Superior temporal gyrus (tissue), 1 donor: Measurements from ENCODE around the gene C11orf87.

Experiments used
- DNase-seq: peaks from one replicate; pipeline ENCODE4 v3.0.0-alpha.2; 2016; ENCODE audit errors: extremely low spot score

C11orf87 gene

DNA sequence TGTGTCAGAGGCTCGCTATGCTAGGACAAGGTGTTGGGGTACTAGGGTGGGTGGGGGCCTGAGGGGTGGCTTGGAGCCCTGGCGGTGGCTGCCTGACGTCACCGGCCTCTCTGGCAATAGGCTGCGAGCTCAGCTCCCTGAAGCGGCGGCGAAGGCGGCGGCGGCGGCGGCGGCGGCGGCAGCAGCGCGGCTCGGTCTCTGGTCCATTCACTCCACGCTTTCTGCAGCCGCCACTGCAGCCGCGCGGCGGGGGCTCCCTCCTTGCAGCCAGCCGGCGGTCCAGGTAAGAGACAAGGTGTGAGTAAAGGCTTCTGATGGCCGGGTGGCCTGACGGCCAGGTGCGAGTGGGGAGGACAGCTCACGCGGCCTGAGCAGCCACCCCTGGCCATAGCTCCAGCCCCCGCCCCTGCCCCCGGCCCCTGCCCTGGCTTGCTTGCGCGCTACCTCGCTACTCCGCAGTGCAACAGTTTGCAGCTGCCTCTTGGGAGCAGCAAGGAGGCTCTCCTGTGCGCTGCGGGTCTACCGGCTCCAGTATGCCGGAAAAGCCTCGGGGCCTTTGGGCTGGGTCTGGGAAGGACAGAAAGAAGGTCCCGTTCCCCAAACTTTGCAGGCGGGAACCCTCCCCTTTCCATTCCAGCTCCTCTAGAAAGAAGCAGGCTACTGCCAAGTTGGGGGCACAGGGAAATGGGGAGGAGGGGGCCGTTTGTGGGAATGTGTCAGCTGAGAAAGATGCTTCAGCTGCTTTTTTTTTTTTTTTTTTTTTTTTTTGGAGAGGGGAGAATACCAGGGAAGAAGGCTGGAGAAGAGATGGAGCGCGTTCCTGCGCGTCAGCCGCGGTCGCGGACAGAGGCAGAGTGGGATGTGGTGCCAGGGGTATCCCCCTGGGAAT, at the start of gene C11orf87:
TSS of gene C11orf87 (plus strand) at position 210 of the 889 bp plus-strand sequence. CDS start 1,444 bp downstream, outside the sequence.
- no peak for DNase-seq

DNA sequence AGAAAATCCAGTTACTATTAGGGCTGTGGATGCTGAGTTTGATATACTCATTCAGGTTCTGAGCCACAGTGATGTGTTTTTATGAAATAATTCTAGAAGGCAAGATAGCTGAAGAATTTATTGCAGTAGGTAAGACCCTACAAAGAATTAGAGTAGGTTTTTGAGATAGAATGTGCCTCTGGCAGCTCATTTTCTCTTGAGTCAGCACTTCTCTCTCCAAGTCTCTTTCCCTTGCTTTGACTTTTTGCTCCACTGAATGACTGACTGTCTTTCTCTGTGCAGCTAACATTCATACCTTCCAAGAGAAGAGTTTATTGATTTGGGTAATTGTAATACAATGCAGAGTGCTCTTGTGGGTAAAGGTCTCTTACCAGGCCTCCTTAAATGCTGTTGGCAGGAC, 48.0 kb upstream of the C11orf87 start:
- DNase-seq = no peak

DNA sequence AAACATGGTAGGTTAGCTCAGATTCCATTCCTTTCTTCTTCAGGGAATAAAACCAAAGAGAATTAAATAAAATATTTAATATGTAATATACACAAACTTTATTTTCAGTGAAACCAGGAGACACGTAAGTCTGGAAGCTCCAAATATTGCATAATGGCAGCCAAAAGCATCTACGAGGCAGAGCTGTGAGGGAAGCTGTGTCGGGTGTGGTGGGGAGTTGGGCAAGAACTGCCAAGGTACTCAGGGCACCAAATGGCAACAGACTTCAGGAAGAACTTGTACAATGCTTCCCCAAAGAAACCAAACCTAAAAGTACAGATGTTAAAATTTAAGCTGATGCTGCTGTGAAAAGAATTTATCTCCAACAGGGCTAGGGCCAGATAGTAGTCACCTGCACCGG, 47.5 kb upstream of the C11orf87 start:
- no peak for DNase-seq

DNA sequence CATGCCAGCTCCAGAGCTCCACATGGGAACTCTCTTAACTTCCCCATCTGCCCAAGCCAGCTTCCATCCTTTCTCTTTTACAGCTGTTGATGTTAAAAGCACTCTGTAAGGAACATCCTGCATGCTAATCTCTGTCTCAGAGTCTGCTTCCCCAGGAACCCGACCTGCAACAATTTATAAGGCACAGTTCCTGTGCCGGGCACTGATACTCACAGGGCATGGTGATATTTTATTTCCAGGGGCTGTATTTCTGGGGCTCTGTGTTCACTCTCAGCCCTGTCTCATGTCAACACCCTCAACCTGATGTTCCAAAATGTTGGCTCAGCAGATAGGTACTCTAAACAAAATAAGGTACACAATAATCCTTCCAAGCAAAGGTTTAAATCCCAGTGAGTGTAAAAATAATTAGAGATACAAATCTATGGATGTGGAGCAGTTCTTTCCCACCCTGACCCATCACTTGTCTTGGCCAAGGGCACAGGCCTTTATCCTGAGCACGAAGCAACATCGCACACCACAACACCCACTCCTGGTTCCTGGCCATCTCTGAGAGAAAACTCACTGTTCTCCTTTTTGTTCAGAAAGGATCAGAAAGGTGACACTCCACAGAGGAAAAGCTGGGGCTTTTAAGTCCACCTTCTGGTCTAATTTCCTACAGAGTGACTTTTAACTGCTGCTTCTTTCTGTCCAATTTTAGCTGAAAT, 44.8 kb upstream of the C11orf87 start:
- no peak for DNase-seq

DNA sequence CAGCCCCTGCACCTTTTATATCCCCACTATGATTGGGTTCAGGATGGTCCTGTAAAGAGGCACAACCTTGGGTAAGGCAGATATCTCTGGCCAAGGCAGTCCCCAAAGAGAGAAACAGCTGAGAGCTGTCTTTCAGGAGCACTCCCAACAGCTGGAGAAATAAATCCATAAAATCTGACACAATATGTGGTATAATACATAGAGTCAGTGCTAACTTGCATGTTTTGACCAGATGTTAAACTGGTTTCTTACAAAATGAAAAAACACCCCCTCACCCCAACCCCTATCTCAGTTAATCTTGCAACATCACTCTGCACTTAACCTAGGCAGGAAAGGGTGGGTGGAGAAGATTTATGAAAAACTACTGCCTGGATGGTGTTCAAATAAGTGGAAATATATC, 44.0 kb upstream of the C11orf87 start:
- no peak for DNase-seq

DNA sequence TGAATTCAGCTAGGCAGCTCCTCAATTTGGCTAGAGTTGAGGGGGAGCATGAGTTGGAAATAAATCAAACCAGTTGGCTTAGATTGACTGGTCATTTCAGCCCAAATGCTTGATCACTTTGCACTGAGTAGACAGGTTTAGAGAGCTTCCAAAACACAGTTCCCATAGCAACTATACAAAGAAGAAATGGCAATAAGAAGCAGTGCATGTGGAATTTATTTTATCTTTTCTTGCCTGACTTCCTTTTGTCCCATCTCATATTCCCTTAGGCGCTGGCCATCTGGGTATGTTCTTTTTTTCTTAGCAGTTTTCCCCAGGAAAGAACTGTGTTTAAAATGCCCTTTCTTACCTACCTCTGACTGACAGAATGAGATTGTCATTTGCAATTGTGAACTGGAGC, 38.7 kb upstream of the C11orf87 start:
- DNase-seq = peak; percentile 29

DNA sequence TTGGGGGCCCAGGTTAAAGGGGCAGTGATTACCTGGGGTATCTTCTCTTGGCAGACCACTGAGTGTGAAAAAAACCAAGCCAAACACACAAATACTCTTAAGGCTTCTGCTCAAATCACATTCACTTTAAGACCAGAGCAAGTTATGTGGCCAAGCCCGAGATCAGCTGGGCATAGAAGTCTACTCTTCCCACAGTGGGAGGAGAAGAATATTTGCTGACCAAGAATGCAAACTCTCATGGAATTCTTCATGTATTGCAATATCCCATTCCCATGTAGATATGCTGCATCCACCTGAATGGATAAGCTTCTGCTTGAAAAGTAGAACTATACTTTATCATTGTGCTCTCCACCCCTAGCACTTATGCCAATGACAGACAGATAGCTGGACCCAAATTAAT, 37.1 kb upstream of the C11orf87 start:
- no peak for DNase-seq

DNA sequence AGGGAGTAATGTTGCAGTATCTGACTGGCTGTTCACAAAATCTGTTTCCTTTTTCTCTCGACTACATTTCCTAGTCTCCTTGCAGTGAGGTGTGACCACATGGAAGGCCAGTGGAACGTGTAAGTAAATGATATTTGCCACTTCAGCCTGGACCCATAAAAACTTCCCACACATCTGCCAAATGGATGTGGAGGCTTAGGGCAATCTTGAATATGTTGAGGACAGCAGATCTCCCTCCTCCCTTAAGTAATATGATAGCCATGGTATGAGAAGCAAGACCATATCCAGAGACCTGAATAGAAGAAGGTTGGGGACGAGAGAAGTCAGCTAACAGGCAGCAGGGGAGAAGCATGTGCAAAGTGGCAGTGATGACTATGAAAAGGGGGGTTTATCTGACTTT, 33.0 kb upstream of the C11orf87 start:
- DNase-seq = no peak

DNA sequence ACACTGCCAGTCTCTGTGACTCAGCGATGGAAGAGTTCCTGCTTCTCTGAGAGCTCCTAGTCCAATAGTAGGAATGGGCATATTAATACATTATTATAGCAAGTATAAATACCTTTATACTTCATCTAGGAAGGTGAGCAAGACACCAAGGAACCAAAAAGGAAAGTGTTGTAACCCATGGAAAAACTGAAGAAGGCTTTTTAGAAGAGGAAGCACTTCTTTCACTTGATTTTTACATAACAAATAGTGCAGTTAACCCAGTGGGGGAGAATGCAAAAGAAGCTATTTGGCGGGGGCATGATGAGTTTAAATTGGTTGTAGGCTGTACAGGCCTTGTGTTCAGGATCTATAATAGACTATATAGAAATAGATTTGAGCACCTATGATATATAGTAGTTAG, 31.2 kb upstream of the C11orf87 start:
- DNase-seq = no peak

DNA sequence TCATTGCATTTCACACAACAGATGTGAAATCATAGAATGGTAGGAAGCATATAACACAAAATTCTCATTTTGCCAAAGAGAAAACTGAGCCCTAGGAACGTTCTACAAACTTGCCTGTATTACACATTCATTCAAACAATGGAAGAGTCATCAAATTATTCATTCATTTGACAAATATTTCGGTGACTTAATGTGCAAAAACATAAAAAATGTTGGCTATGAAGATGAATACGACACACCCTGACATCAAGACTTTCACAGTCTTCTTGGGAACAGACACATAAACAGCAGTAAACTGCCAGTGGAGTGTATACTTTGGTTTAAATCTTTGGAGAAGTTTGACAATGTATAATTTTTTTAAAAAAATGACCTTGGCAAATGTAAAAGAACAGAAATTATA, 20.4 kb upstream of the C11orf87 start:
- no peak for DNase-seq

DNA sequence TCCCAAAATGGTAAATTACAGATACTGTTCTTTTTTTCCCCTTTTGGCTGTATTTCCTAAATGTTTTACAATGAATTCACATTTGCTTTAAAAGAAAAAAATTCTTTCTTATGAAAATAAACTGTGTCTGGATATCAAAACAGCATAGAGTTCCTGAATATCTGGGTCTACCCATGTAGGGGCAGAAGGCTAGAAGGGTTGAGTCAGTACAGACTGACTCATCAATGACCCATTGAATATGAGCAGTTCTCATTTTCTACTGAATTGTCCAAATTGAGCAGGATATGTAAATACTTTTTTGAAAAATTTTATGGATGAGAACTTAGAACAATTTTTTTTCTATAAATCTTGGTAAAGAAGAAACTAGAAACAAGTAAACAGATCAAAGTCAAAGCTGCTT, 16.3 kb upstream of the C11orf87 start:
- DNase-seq = no peak

DNA sequence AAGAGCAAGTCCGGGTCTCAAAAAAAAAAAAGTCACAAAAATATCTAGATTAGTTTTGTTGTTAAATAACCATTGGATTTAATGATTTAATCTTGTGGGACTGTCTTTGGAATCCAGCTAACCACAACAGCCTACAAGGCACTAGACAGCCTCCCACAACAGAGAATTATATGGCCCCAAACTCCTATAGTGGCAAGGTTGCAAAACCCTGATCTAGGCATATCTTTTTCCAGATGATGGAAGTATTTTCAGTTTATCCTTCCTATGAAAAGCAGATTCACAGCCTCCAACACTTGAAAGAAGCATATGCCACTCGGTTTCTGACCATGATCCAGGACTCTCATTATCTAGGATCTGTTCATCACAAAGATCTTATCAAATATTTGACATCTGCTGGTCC, 5.4 kb upstream of the C11orf87 start:
- DNase-seq = no peak

DNA sequence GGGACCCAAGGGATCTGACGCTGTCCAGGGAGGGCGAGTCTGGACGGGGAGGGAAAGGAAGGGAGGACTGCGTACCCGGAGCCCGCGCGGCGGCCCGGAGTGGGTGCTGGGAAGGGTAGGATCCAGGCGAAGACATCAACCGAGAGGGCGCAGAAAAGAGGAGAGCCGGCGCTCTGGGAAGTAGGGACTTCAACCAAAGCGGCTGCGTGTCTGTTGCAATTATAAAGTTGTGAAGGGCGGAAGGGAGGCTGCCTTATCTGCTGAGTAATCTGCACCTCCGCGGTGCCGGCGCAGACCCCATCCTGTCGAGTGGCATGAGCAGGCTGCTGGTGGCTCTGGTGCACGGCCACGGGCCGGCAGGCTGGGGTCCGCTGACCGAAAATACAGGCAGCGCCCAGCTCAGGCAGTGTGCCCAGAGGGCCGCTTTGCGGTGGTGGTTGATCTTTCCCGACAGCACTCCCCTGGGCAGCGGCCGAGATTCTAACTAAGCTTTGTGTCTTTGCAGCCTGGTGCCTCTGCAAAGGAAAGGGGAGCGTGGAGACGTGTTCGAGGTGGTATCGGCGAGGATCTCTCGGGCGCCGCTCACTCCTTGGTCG, 978 bp downstream of the C11orf87 start:
- DNase-seq = no peak

DNA sequence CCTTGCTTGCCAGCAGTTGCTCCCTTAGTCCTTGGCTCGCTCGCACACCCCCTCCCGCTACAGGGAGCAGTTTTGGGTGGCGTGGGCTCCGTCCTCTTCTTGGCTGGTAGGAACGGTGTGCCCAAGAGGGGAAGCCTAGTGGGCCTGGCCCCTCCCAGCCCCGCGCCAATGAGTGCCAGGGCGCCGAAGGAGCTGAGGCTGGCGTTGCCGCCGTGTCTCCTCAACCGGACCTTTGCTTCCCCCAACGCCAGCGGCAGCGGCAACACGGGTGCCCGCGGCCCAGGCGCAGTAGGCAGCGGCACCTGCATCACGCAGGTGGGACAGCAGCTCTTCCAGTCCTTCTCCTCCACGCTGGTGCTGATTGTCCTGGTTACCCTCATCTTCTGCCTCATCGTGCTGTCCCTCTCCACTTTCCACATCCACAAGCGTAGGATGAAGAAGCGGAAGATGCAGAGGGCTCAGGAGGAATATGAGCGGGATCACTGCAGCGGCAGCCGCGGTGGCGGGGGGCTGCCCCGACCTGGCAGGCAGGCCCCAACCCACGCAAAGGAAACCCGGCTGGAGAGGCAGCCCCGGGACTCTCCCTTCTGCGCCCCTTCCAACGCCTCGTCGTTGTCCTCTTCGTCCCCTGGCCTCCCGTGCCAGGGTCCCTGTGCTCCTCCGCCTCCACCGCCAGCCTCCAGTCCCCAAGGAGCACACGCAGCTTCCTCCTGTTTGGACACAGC, 1.6 kb downstream of the C11orf87 start:
- no peak for DNase-seq

DNA sequence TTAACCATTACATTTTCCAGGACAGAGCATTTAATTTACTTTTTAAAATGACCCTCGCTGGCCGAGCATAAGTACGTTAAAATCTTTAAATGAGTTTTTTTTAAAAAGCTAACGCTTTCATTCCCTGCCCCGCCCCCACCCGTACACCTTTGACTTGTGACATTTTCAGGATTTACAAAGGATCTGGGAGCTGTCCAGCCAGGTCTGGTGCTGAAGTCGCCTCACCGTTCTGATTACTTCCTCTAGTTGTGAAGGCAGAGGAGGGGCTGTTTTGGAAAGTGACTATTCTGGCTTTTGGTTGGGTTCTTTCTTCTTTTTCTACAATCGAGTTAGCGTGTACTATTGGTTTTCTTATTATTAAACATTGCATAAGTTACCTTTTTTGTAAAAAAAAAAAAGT, 2.9 kb downstream of the C11orf87 start:
- no peak for DNase-seq

DNA sequence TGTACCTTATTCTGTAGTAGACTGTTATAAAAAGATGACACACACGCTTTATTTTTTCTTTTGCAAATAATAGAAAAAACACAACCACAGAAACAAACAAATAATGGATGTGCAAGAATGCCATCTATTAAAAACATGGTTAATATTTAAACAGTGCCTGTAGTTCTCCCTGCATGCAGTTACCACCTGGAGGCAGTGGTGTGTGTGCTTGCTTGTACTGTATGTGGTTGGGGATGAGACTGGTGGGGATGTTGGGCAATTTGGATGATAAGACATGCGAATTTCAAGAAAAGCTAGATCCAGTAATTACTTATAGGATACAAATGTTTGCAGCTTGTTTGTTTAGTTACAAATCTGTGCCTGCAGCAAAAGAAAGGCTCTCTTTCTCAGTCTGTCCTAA, 3.6 kb downstream of the C11orf87 start:
- DNase-seq = no peak

DNA sequence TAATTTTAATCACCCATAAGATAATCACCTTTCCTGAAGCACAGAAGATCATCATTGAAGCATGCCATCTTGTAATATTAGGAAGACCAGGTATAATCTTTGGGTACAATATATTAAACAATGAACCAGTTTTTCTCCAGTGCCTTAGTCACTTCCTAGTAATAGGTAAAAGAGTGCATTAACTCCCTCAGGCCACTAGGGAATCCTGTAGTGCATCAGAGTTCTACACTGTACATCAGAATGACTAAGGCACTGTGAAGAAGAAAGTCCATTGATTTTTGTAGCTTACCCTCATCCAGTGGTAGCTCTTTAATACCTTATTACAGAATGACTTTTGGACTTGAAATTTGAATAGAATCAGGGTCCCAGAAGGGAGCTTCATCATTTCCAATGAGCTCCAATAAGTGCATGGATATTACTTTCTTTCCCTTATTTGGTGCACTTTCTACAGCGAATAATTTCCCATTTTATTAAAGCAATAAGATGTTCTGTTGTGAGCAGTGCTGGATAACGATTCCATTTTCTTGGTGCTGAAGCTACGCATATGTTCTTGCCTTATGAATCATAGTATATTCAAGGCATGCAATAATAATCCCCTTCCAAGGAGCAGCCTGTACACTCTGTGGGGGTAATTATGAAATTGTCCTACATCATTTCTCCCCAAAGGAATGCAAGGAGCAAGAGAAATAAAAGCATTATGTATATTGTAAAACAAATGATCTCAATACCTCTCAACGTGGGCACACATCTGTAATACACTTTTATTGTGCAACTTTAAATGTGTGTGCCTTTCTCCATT, 4.7 kb downstream of the C11orf87 start:
- DNase-seq = no peak

DNA sequence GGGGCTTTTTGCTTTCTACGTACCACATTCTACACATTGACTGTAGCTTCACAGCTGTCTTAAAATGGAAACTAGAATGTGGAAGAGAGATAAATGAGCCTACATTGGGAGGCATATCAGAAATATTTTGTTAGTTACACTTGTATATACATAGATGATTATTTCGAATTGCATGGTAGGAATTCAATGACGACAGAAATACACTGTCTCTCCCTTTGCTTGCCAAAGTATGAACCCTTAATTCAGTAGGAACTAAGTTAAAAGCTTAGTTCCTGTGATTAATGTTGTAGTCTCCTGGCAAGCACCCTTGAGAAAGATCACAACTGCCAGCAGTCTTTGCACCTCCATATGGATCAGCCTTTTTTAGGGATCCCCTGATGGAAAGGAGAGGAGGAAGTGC, 10.1 kb downstream of the C11orf87 start:
- DNase-seq = no peak

DNA sequence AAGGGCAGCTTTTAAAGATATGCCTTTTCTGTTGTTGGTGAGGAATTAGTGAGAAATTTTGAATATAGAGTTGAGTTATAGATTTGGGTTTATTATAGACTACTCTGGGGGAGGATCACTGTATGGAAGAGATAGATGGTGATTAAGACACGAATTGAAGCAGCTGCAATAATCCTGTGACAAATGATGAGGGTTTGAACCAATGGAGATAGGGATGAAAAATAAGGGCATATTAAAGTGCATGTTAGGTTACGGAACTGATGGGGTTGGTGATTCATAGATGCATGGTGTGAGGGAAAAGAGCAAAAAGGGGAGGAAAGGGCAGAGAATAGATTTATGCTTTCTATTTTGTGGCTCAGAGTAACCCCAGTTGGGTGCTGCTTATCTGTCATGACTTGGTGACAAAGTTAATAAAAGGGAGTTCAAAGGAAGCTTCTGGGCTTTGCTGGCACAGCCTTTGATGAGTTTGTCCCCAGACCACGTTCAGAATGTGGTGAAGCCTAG, 11.8 kb downstream of the C11orf87 start:
- DNase-seq = no peak

DNA sequence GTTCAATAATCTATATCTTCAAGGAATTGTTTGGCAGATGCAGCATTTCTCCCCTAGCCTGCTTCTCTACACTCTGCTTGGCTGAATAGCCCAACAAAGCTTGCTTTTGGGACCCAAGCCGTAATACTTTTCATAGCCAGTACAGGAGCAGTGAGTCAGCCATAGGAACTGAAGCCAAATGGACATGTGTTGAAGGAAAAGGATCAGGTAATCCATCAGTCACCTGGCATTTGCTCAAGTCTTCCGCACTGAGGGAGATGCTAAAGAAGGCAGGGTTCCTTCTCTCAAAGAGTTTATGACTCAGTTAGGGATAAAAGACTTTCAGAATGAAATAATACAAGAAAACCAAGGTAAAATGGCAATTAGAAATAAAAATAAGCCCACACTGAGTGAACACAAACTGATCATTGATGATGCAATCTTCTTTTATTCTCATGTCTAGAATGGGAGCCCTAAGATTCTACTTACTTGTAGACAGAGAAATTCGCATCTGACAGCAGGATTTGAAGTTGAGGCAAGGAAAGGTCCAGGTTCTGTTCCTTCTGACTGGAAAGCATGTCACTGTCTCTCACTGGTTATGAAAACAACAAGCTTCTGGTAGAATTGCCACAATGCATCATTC, 13.2 kb downstream of the C11orf87 start:
- DNase-seq = no peak

DNA sequence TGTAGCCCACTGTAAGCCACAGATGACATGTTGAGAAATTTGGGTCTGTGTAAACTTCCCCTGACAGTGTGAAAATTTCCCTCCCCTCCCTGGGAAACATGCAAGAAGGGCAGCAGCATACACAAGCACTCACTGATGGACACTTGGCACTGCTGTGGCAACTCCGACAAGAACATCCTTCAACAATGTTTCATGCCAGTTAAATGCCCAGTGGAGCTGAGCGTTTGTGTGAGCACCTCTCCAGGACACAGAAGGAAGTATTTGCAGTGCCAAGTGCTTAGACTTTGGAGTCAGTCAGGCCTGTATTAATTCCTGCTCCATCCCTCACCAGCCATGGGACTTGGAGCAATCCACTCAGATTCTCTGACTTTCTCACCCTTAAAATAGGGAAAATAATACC, 17.7 kb downstream of the C11orf87 start:
- DNase-seq = no peak
